PFSK-1 (cell line): ENCODE measurements around the gene BSDC1.
A peak's percentile ranks its signal among the peaks of the same experiment; 100 is the strongest.

ENCODE experiments used
- FOXP2 ChIP-seq: optimal IDR thresholded peaks from 2 replicates; pipeline ENCODE3; 2011; ENCODE audit warnings: borderline replicate concordance, control low read depth, inconsistent platforms; ENCODE audit not compliant: insufficient read depth; ENCODE audit errors: extremely low read length, extremely low read depth
- POLR2AphosphoS5 ChIP-seq: IDR thresholded peaks from 2 replicates; pipeline ENCODE4 v1.6.1; 2012; ENCODE audit warnings: low read depth, mild to moderate bottlenecking, control low read depth, low read length, moderate library complexity
- SIN3A ChIP-seq: IDR thresholded peaks from 2 replicates; pipeline ENCODE4 v1.6.1; 2012; ENCODE audit warnings: mild to moderate bottlenecking, low read length, moderate library complexity, borderline replicate concordance; ENCODE audit not compliant: insufficient read depth
- TAF1 ChIP-seq: IDR thresholded peaks from 2 replicates; pipeline ENCODE4 v1.6.1; 2012; ENCODE audit warnings: low read length, control low read depth, borderline replicate concordance; ENCODE audit not compliant: insufficient read depth
- TF ChIP-seq, protein P1 (sequence below), 2 experiments: IDR thresholded peaks; 2 replicates each; pipeline versions ENCODE4 v1.6.1 to v1.8.0; 2011 to 2012; ENCODE audit warnings: low read depth in 2 of 2, low read length in 2 of 2, control low read depth in 1 of 2, inconsistent platforms in 1 of 2, mild to moderate bottlenecking in 1 of 2, moderate library complexity in 1 of 2; ENCODE audit not compliant: insufficient read depth in 1 of 2

BSDC1 gene

DNA sequence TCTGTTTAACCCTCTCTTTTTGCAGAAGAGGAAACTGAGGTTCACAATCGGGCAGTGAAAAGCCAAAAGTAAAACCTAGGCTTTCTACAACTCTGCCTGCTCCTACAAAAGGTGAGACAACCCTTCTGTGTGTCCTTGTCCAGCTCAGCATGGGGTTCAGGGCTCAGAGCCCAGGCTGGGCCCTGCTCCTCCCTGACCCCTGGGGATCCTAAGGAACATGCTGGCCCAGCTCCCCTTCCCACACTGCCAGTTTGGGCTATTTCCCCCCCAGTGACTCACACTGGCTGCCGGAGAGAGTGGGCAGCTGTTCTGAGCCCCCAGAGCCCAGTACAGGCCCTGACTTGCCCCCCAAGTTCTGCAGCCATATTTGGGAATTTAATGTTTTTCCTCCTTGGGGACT, 40.8 kb downstream of the BSDC1 start:
- TF ChIP-seq, protein P1, sequence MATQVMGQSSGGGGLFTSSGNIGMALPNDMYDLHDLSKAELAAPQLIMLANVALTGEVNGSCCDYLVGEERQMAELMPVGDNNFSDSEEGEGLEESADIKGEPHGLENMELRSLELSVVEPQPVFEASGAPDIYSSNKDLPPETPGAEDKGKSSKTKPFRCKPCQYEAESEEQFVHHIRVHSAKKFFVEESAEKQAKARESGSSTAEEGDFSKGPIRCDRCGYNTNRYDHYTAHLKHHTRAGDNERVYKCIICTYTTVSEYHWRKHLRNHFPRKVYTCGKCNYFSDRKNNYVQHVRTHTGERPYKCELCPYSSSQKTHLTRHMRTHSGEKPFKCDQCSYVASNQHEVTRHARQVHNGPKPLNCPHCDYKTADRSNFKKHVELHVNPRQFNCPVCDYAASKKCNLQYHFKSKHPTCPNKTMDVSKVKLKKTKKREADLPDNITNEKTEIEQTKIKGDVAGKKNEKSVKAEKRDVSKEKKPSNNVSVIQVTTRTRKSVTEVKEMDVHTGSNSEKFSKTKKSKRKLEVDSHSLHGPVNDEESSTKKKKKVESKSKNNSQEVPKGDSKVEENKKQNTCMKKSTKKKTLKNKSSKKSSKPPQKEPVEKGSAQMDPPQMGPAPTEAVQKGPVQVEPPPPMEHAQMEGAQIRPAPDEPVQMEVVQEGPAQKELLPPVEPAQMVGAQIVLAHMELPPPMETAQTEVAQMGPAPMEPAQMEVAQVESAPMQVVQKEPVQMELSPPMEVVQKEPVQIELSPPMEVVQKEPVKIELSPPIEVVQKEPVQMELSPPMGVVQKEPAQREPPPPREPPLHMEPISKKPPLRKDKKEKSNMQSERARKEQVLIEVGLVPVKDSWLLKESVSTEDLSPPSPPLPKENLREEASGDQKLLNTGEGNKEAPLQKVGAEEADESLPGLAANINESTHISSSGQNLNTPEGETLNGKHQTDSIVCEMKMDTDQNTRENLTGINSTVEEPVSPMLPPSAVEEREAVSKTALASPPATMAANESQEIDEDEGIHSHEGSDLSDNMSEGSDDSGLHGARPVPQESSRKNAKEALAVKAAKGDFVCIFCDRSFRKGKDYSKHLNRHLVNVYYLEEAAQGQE (IDR thresholded peaks at IDR 0.05; ENCODE audit: insufficient read depth in 1 of 2, low read depth in 2 of 2, low read length in 2 of 2): no peak
- TF ChIP-seq POLR2AphosphoS5 (no peak), FOXP2 (no peak), TAF1 (no peak), SIN3A (no peak)

DNA sequence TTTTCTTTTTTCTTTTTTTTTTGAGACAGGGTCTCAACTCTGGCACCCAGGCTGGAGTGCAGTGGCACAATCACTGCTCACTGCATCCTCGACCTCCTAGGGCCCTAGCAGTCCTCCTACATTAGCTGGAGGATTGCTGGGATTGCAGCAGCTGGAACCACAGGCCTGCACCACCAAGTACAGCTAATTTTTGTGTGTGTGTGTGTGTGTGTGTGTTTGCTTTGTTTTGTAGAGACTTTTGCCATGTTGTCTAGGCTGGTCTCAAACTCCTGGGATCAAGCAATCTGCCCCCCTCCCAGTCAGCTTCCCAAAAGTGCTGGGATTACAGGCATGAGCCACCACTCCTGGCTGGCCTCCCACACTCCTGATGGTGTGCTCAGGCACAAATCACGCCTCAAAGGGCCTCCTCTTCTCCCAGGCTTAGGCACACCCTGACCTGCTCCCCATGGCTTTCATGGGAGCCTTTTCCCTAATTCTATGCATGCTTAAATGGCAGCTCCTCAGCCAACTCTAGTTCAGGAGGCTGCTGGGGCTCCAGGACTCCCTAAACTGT, 41.3 kb downstream of the BSDC1 start:
- no peak for TF ChIP-seq TAF1
- no peak for TF ChIP-seq SIN3A
- no peak for TF ChIP-seq POLR2AphosphoS5
- TF ChIP-seq, protein P1 (IDR thresholded peaks at IDR 0.05; ENCODE audit: insufficient read depth in 1 of 2, low read depth in 2 of 2, low read length in 2 of 2): no peak
- no peak for TF ChIP-seq FOXP2

DNA sequence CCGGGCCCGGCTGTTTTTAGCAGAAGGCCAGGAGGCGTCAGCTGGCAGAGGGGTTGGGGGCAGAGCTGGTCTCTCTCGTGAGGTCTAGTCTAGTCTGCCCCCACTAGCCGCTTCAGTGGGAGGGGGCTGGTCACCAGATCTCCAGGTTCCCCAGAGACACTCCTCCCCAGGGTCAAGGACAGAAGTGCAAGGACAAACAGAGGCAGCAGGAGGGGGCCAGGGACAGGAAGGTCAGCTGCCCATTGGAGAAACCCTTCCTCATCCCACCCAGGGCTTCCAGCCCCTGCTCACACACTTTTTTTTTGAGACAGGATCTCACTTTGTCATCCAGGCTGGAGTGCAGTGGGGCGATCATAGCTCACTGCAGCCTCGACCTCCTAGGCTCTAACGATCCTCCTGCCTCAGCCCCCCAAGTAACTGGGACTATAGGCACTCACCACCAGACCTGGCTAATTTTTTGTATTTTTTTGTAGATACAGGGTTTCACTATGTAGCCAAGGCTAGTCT, 41.9 kb downstream of the BSDC1 start:
- no peak for TF ChIP-seq TAF1
- TF ChIP-seq SIN3A: no peak
- TF ChIP-seq POLR2AphosphoS5: no peak
- TF ChIP-seq, protein P1 (IDR thresholded peaks at IDR 0.05; ENCODE audit: insufficient read depth in 1 of 2, low read depth in 2 of 2, low read length in 2 of 2): no peak

DNA sequence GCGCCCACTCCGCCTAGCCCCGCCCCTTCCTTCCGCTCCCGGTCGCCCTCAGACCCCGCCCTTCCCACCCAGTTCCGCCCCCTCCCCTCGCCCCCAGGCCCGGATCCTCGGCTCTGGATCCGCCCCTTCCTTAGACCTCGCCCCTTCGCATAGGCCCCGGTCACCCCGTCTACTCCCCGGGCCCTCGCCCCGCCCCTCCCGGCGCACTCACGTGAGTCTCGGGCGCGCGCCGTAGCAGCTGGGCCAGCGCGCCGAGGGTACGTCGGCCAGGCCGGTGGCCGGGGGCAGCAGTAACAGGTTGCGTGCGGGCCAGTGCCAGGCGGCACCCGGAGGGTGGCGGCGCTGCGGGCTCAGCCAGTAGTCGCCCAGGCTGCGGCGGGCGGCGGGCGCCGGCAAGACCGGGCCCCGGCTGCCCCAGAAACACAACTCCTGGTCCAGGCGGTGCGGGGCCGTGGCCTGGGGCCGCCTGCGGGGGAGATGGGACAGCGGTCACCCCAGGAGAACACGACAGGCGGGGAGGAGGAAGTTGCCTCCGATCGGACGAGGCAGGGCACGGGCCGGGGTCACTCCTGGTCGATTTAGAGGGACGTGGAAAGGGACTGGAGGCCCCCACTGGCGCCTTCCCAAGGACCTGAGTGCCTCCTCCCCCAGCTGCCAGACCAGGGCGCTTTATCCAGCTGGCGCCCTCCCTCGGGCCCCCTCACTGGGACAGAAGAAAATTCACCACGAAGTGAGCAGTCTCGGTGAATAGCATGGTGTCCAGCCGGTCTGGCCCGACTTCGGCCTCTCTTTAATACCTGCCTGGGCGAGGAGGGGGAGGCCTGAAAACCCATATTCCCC, 42.6 kb downstream of the BSDC1 start:
- TF ChIP-seq, protein P1 (IDR thresholded peaks at IDR 0.05; ENCODE audit: insufficient read depth in 1 of 2, low read depth in 2 of 2, low read length in 2 of 2): no peak
- TF ChIP-seq FOXP2: peak; percentile 61
